Astrocyte (in vitro differentiated cells and primary cell): ENCODE data around the gene AIPL1. TPM values are rescaled to one million over a fixed set of nuclear protein-coding genes. Genes with fewer than 3 reads are reported as not detected.

Source experiments
- DNase-seq: peaks from one replicate; pipeline ENCODE4 v3.0.0-alpha.2; 2010; ENCODE audit warnings: low read depth
- FAIRE-seq: peaks from 2 replicates; lab custom pipeline; 2011; peaks lifted over from hg19 to GRCh38; lab: Jason Lieb, UNC
- H2AFZ ChIP-seq: 2 replicates; pipeline ENCODE4 v1.6.0; 2012; ENCODE audit warnings: low read depth, low read length, inconsistent platforms
- H3K27ac ChIP-seq: 2 replicates; pipeline ENCODE4 v1.5.1; 2011; ENCODE audit warnings: low read depth, low read length, inconsistent platforms
- H3K27me3 ChIP-seq: 2 replicates; pipeline ENCODE4 v1.6.0; 2011; ENCODE audit warnings: low read length, inconsistent platforms; ENCODE audit not compliant: insufficient read depth
- H3K36me3 ChIP-seq: 2 replicates; pipeline ENCODE4 v1.5.1; 2011; ENCODE audit warnings: low read length, inconsistent platforms; ENCODE audit not compliant: insufficient read depth
- H3K4me1 ChIP-seq: 2 replicates; pipeline ENCODE4 v1.5.1; 2011; ENCODE audit warnings: low read length, inconsistent platforms; ENCODE audit not compliant: insufficient read depth
- H3K4me2 ChIP-seq: 2 replicates; pipeline ENCODE4 v1.6.0; 2012; ENCODE audit warnings: low read length, inconsistent platforms
- H3K4me3 ChIP-seq: 2 replicates; pipeline ENCODE4 v1.5.1; 2011; ENCODE audit warnings: low read depth, mild to moderate bottlenecking, low read length, inconsistent platforms; ENCODE audit not compliant: insufficient read depth
- H3K79me2 ChIP-seq: 2 replicates; pipeline ENCODE4 v1.6.0; 2012; ENCODE audit warnings: mild to moderate bottlenecking, low read length, inconsistent platforms; ENCODE audit not compliant: insufficient read depth
- H3K9ac ChIP-seq: 2 replicates; pipeline ENCODE4 v1.6.0; 2012; ENCODE audit warnings: mild to moderate bottlenecking, low read length, inconsistent platforms
- H3K9me3 ChIP-seq: 2 replicates; pipeline ENCODE4 v1.5.1; 2012; ENCODE audit warnings: low read depth, mild to moderate bottlenecking, low read length, inconsistent platforms; ENCODE audit not compliant: insufficient read depth
- H4K20me1 ChIP-seq: 2 replicates; pipeline ENCODE4 v1.6.0; 2012; ENCODE audit warnings: low read length, inconsistent platforms; ENCODE audit not compliant: insufficient read depth
- H3K27ac Mint-ChIP-seq: one replicate; pipeline ENCODE4 v1.8.0; 2021; ENCODE audit warnings: mild to moderate bottlenecking, mixed read lengths; ENCODE audit not compliant: unreplicated experiment
- H3K27me3 Mint-ChIP-seq: one replicate; pipeline ENCODE4 v1.8.0; 2021; ENCODE audit warnings: low read depth, mixed read lengths; ENCODE audit not compliant: unreplicated experiment
- H3K36me3 Mint-ChIP-seq: one replicate; pipeline ENCODE4 v1.8.0; 2021; ENCODE audit warnings: low read depth, mixed read lengths; ENCODE audit not compliant: unreplicated experiment
- H3K4me1 Mint-ChIP-seq: one replicate; pipeline ENCODE4 v1.8.0; 2021; ENCODE audit warnings: low read depth, mixed read lengths; ENCODE audit not compliant: unreplicated experiment
- H3K4me3 Mint-ChIP-seq: one replicate; pipeline ENCODE4 v1.8.0; 2021; ENCODE audit warnings: mild to moderate bottlenecking, moderate library complexity, mixed read lengths; ENCODE audit not compliant: unreplicated experiment
- H3K9me3 Mint-ChIP-seq: one replicate; pipeline ENCODE4 v1.8.0; 2021; ENCODE audit warnings: mild to moderate bottlenecking, mixed read lengths; ENCODE audit not compliant: unreplicated experiment
- CTCF ChIP-seq: IDR thresholded peaks from 2 replicates; pipeline ENCODE4 v1.5.1; 2011; ENCODE audit warnings: low read depth, mild to moderate bottlenecking, inconsistent platforms, low read length, moderate library complexity; ENCODE audit not compliant: insufficient read depth
- EZH2 ChIP-seq: IDR thresholded peaks from 2 replicates; pipeline ENCODE4 v1.6.1; 2012; ENCODE audit warnings: mild to moderate bottlenecking, low read length, inconsistent platforms; ENCODE audit not compliant: insufficient read depth
- total RNA-seq: library from RNA; stranded (reverse); gene quantifications from 2 replicates; pipeline ENCODE4 v1.2.1, GENCODE V29; 2021

The AIPL1 gene
- total RNA-seq, 1 donor from 2014 or later = not detected

GRCh38 chr17:6482105-6482455 is 47.2 kb upstream of the AIPL1 start:
- Histone ChIP-seq H3K27me3 (peaks cover 8% of the 10 kb centered on the region), H3K9me3 (no peaks in the 10 kb centered on the region), H3K4me2 (no peak overlapping the region), H3K4me3 (no peak overlapping the region), H3K9ac (no peak overlapping the region), H2AFZ (no peak overlapping the region), H3K36me3 (no peaks in the 10 kb centered on the region), H3K79me2 (no peaks in the 10 kb centered on the region), H4K20me1 (no peaks in the 10 kb centered on the region), H3K27ac (no peak overlapping the region), H3K4me1 (no peaks in the 10 kb centered on the region)
- Mint-ChIP-seq H3K27ac (peak overlapping the region; percentile 18), H3K9me3 (no peaks in the 10 kb centered on the region), H3K36me3 (peaks cover 6% of the 10 kb centered on the region), H3K4me1 (peaks cover 1% of the 10 kb centered on the region), H3K4me3 (no peak overlapping the region), H3K27me3 (peaks cover 76% of the 10 kb centered on the region)
- TF ChIP-seq EZH2 (no peak), CTCF (no peak)
- DNase-seq (no peak), FAIRE-seq (no peak)

- H3K27ac ChIP-seq = no peak overlapping the region
- Mint-ChIP-seq H3K4me1 (peaks cover 3% of the 10 kb centered on the region), H3K36me3 (peaks cover 3% of the 10 kb centered on the region), H3K27ac (no peak overlapping the region), H3K27me3 (peaks cover 72% of the 10 kb centered on the region), H3K9me3 (no peaks in the 10 kb centered on the region), H3K4me3 (no peak overlapping the region)
- DNase-seq (no peak), FAIRE-seq (no peak)
- no peak overlapping the region for H3K9ac ChIP-seq
- no peak overlapping the region for H3K4me3 ChIP-seq
- no peaks in the 10 kb centered on the region for H3K9me3 ChIP-seq
- H4K20me1 ChIP-seq = no peaks in the 10 kb centered on the region
- no peaks in the 10 kb centered on the region for H3K36me3 ChIP-seq
- no peak for TF ChIP-seq EZH2
- no peak for TF ChIP-seq CTCF
- H2AFZ ChIP-seq = no peak overlapping the region
- H3K27me3 ChIP-seq = peaks cover 10% of the 10 kb centered on the region
- H3K4me2 ChIP-seq = no peak overlapping the region
- H3K79me2 ChIP-seq = no peaks in the 10 kb centered on the region
- no peaks in the 10 kb centered on the region for H3K4me1 ChIP-seq
Measured at GRCh38 chr17:6480303-6480675, 45.4 kb upstream of the AIPL1 start.

- Mint-ChIP-seq H3K9me3 (no peaks in the 10 kb centered on the region), H3K27ac (no peak overlapping the region), H3K36me3 (peaks cover 3% of the 10 kb centered on the region), H3K4me3 (no peak overlapping the region), H3K27me3 (peaks cover 72% of the 10 kb centered on the region), H3K4me1 (peaks cover 3% of the 10 kb centered on the region)
- Histone ChIP-seq H3K27ac (no peak overlapping the region), H3K9me3 (no peaks in the 10 kb centered on the region), H2AFZ (no peak overlapping the region), H4K20me1 (no peaks in the 10 kb centered on the region), H3K27me3 (peaks cover 10% of the 10 kb centered on the region), H3K4me1 (no peaks in the 10 kb centered on the region), H3K4me3 (no peak overlapping the region), H3K9ac (no peak overlapping the region), H3K4me2 (no peak overlapping the region), H3K79me2 (no peaks in the 10 kb centered on the region), H3K36me3 (no peaks in the 10 kb centered on the region)
- no peak for FAIRE-seq
- TF ChIP-seq EZH2 (no peak), CTCF (no peak)
- DNase-seq = no peak
Measured at GRCh38 chr17:6479622-6480302, 44.8 kb upstream of the AIPL1 start.
